ENCODE data around the gene MYH2. TPM values are rescaled to one million over a fixed set of nuclear protein-coding genes. Genes with fewer than 3 reads are reported as not detected.

Gene MYH2
- total RNA-seq, 4 donors from 2014 or later: not detected

DNA sequence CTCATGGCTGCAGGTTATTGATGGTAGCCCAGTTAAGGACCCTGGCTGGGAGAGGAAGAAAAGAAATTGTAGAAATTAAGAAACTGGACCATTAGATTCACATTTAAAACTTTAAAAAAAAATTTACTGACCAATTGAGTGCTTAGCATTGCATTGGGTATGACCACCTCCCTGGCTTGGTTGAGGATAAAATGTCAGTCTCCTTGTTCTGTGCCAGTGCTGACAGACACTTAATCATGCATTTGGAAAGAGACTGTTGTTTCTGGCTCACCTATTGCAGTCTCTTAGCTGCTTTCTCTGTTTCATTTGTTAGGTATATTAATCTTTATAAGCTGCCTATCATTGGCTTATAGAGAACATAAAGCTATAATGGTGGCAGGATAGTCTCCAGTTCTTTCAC lies 32.8 kb downstream of the MYH2 start:
- DNase-seq: no peak
- Histone ChIP-seq H3K27me3 (no peaks in the 10 kb centered on the region), H3K4me3 (no peak overlapping the region), H3K36me3 (no peaks in the 10 kb centered on the region), H3K4me1 (no peaks in the 10 kb centered on the region), H3K9me3 (no peaks in the 10 kb centered on the region), H3K27ac (no peak overlapping the region)
- TF ChIP-seq, protein P1, sequence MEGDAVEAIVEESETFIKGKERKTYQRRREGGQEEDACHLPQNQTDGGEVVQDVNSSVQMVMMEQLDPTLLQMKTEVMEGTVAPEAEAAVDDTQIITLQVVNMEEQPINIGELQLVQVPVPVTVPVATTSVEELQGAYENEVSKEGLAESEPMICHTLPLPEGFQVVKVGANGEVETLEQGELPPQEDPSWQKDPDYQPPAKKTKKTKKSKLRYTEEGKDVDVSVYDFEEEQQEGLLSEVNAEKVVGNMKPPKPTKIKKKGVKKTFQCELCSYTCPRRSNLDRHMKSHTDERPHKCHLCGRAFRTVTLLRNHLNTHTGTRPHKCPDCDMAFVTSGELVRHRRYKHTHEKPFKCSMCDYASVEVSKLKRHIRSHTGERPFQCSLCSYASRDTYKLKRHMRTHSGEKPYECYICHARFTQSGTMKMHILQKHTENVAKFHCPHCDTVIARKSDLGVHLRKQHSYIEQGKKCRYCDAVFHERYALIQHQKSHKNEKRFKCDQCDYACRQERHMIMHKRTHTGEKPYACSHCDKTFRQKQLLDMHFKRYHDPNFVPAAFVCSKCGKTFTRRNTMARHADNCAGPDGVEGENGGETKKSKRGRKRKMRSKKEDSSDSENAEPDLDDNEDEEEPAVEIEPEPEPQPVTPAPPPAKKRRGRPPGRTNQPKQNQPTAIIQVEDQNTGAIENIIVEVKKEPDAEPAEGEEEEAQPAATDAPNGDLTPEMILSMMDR (IDR thresholded peaks at IDR 0.05): no peak
- TF ChIP-seq POLR2A (IDR thresholded peaks at IDR 0.05): no peak
- intact Hi-C loops (cut with DNase I): no loop called here

DNA sequence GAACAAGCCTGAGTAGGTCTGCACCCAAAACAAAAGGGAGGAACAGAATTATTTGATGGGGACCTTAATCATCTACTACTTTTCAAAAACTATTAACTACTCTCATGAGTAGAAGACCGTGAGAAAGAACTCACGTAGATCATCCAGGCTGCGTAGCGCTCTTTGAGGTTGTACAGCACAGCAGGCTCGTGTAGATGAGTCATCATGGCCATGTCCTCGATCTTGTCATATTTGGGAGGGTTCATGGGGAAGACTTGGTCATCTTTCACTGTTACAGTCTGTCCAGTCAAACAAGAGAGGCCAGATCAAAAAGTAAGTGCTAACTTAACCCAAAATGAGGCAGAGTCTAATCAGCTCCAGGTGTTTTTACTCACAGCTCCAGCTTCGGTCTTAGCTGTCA lies 33.4 kb downstream of the MYH2 start:
- no peak for DNase-seq
- H3K27me3 ChIP-seq: no peaks in the 10 kb centered on the region
- no peaks in the 10 kb centered on the region for H3K4me1 ChIP-seq
- no peaks in the 10 kb centered on the region for H3K9me3 ChIP-seq
- H3K27ac ChIP-seq: no peak overlapping the region
- no peak overlapping the region for H3K4me3 ChIP-seq
- H3K36me3 ChIP-seq: no peaks in the 10 kb centered on the region
- 81 to 83% methylated on average over 7 of the region's 7 CpGs for WGBS, 2 donors
- intact Hi-C loops (cut with DNase I): no loop called here
- no peak for TF ChIP-seq POLR2A (IDR thresholded peaks at IDR 0.05)
- TF ChIP-seq, protein P1 (IDR thresholded peaks at IDR 0.05): no peak

DNA sequence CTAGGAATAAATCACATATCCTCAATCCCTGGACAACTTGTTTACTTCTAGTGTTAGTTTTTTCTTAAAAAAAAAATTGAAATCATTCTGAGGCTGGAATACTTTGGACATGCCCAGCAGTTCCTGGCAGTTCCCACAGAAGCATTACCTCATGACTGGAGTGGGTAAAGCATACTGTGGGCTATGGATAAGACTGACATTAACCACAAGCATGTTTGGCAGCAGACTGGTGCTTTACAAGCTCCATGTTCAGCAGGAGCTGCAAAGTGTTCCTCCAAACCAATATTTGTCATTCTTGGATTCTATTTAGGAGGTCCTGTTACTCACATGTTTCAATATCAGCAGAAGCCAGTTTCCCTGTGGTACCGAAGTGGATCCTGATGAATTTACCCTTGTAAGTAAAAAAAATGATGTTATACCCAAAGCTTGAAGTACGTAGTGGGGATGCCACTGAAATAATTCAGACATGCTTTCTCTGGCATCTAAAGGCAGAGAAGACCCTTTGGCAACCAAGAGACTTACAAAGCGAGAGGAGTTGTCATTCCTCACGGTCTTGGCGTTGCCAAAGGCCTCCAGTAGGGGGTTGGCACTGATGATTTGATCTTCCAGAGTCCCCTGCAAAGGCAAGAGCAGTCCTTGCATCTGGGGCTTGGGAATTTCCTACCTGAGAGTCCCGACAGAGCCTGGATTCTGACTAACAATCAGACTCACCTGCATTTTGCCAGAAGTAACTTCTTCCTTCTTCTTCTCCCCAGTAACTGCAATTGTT lies 36.0 kb downstream of the MYH2 start:
- no peak for TF ChIP-seq POLR2A (IDR thresholded peaks at IDR 0.05)
- TF ChIP-seq, protein P1 (IDR thresholded peaks at IDR 0.05): no peak
- Histone ChIP-seq H3K4me1 (no peaks in the 10 kb centered on the region), H3K9me3 (no peaks in the 10 kb centered on the region), H3K27me3 (no peaks in the 10 kb centered on the region), H3K4me3 (no peak overlapping the region), H3K27ac (no peak overlapping the region), H3K36me3 (no peaks in the 10 kb centered on the region)
- DNase-seq: no peak
- intact Hi-C loops (cut with DNase I): no loop called here
- 48 to 63% methylated on average over 4 to 6 of the region's 6 CpGs for WGBS, 2 donors

DNA sequence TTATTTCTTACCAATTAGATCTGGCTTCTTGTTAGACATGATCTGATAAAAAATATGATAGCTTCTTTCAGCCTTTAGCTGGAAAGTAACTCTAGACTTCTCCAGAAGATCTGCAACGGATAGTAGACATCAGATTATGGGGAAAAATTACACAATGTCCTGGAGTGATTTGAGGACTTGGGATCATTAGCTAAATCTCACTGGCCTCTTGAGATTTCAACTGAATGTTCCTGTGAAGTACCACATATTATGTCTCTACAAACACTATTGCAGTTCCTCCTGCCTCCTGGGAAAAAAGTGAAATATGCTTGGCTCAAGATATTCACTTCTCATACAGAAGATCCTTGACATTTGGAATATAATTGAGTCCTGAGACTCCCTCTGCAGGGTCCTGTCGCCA lies 36.6 kb downstream of the MYH2 start:
- no peak for DNase-seq
- TF ChIP-seq, protein P1 (IDR thresholded peaks at IDR 0.05): no peak
- no peaks in the 10 kb centered on the region for H3K4me1 ChIP-seq
- no peak overlapping the region for H3K27ac ChIP-seq
- intact Hi-C loops (cut with DNase I): no loop called here
- WGBS, 2 donors: 44 to 60% methylated on average over 2 of the region's 2 CpGs
- no peak overlapping the region for H3K4me3 ChIP-seq
- H3K36me3 ChIP-seq: no peaks in the 10 kb centered on the region
- no peaks in the 10 kb centered on the region for H3K9me3 ChIP-seq
- H3K27me3 ChIP-seq: no peaks in the 10 kb centered on the region

DNA sequence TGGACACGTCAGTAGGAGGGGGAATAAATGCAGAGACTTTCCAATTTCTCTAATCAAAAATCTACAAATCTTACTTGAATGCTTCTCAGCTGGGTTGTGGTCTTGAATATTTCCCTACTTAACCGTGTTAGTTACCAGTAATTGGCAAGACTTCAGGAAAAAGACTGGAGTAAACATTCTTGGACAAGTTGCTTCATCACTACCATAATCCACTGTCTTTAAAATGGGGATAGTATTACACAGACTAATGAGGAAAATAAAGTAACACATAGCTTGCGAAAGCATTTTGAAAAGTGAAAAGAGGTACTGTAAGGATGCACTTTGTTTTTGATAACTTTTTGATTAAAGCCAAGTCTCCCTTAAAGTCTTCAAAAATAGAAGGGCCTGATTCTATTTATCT lies 49.5 kb downstream of the MYH2 start:
- H3K4me3 ChIP-seq: no peak overlapping the region
- intact Hi-C loops (cut with DNase I): no loop called here
- DNase-seq: no peak
- H3K27me3 ChIP-seq: no peaks in the 10 kb centered on the region
- WGBS, 2 donors: 58 to 74% methylated on average over 3 of the region's 3 CpGs
- no peaks in the 10 kb centered on the region for H3K36me3 ChIP-seq
- H3K9me3 ChIP-seq: no peaks in the 10 kb centered on the region
- H3K4me1 ChIP-seq: no peaks in the 10 kb centered on the region
- TF ChIP-seq POLR2A (IDR thresholded peaks at IDR 0.05): no peak
- TF ChIP-seq, protein P1 (IDR thresholded peaks at IDR 0.05): no peak
- H3K27ac ChIP-seq: no peak overlapping the region

Data from esophagus squamous epithelium (tissue), 5 donors.